Measurements from ENCODE around the gene INSM2. TPM values are rescaled to one million over a fixed set of nuclear protein-coding genes. Genes with fewer than 3 reads are reported as not detected.
A peak's percentile ranks its signal among the peaks of the same experiment; 100 is the strongest.

Gene INSM2
- total and polyA plus RNA-seq, 10 of the 15 experiments (the other 5 are each of a cell fraction or from before 2014, with no cell fraction given) = 0.06 TPM; not detected in 9

DNA sequence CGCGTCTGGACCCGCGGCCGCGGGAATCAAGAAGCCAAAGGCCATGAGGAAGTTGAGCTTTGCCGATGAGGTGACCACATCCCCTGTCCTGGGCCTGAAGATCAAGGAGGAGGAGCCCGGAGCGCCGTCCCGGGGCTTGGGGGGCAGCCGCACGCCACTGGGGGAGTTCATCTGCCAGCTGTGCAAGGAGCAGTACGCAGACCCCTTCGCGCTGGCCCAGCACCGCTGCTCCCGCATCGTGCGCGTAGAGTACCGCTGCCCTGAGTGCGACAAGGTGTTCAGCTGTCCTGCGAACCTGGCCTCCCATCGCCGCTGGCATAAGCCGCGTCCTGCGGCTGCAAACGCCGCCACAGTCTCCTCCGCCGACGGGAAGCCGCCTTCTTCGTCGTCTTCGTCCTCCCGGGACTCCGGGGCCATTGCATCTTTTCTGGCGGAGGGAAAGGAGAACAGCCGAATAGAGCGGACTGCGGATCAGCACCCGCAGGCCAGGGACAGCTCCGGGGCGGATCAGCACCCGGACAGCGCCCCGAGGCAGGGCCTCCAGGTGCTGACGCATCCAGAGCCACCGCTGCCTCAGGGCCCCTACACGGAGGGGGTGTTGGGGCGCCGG is 1.0 kb downstream of the INSM2 start (continued):
- TF ChIP-seq MYB (IDR thresholded peaks at IDR 0.05; ENCODE audit: borderline replicate concordance, low read depth, low read length) (no peak), SMAD1 (IDR thresholded peaks at IDR 0.05; ENCODE audit: low read depth, partially characterized antibody) (no peak), GATAD2B (conservative IDR thresholded peaks at IDR 0.05; ENCODE audit: low read depth) (no peak), RFX5 (IDR thresholded peaks at IDR 0.05; ENCODE audit: low read depth, low read length) (no peak), BMI1 (IDR thresholded peaks at IDR 0.05; ENCODE audit: borderline replicate concordance) (no peak), HDGF (IDR thresholded peaks at IDR 0.05) (no peak), NFIC (IDR thresholded peaks at IDR 0.05; ENCODE audit: low read depth, low read length) (no peak), RUNX3 (IDR thresholded peaks at IDR 0.05; ENCODE audit: low read length) (peak; percentile 36; the same call in 1 of the 2 replicates), RAD21 (IDR thresholded peaks at IDR 0.05; ENCODE audit: insufficient read depth, low read depth, low read length) (no peak), SREBF1 (IDR thresholded peaks at IDR 0.05; ENCODE audit: low read length) (peak; percentile 97), HDAC6 (IDR thresholded peaks at IDR 0.05; ENCODE audit: unreplicated experiment) (no peak), POLR2AphosphoS5 (IDR thresholded peaks at IDR 0.05; ENCODE audit: low read length) (no peak), RAD51 (IDR thresholded peaks at IDR 0.05) (no peak), TBL1XR1 (IDR thresholded peaks at IDR 0.05; ENCODE audit: low read depth, low read length) (no peak), KAT2A (conservative IDR thresholded peaks at IDR 0.05; ENCODE audit: control insufficient read depth, low read depth, low read length) (no peak), MEF2B (IDR thresholded peaks at IDR 0.05; ENCODE audit: partially characterized antibody, poor library complexity, severe bottlenecking) (no peak), SREBF2 (IDR thresholded peaks at IDR 0.05; ENCODE audit: low read length) (no peak), MXI1 (IDR thresholded peaks at IDR 0.05; ENCODE audit: low read depth, low read length) (peak; percentile 93), ESRRA (IDR thresholded peaks at IDR 0.05; ENCODE audit: low read length) (no peak), POLR2AphosphoS2 (IDR thresholded peaks at IDR 0.05; ENCODE audit: low read depth, low read length) (no peak), ELK1 (IDR thresholded peaks at IDR 0.05; ENCODE audit: low read depth, low read length) (no peak), SMC3 (IDR thresholded peaks at IDR 0.05; ENCODE audit: borderline replicate concordance, low read length) (peak; percentile 25; the same call in 1 of the 2 replicates), FOXK2 (IDR thresholded peaks at IDR 0.05) (no peak), USF1 (IDR thresholded peaks at IDR 0.05; ENCODE audit: borderline replicate concordance, extremely low read length, insufficient read depth, low read depth, low read length) (no peak)
- TF ChIP-seq, protein P1, sequence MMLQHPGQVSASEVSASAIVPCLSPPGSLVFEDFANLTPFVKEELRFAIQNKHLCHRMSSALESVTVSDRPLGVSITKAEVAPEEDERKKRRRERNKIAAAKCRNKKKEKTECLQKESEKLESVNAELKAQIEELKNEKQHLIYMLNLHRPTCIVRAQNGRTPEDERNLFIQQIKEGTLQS (IDR thresholded peaks at IDR 0.05; ENCODE audit: borderline replicate concordance, extremely low read depth, low read depth, low read length) = no peak

Measured in GM12878 (cell line).